K562 (cell line): Measurements from ENCODE around the gene ST6GALNAC5. TPM values are rescaled to one million over a fixed set of nuclear protein-coding genes. Genes with fewer than 3 reads are reported as not detected.

Experiments used
- ATAC-seq: fragments of 200-7000 bp; cut with Tn5 transposase; 3 replicates; pipeline ENCODE4 v1.9.1; 2020; ENCODE audit warnings: moderate library complexity
- BruUV-seq: library from RNA; stranded (reverse); fragments of 400-500 nt; replicated peaks from 2 replicates; lab custom pipeline; 2021; lab: Mats Ljungman, UMichigan
- CTCF ChIA-PET: fragments of 300-600 bp; formaldehyde crosslinking; extraction: SDS; loops from one replicate; lab custom pipeline; 2021; ENCODE audit warnings: low intra/inter-chr PET ratio; lab: Yijun Ruan, JAX
- POLR2A ChIA-PET: fragments of 300-600, 350-650 bp; sonication (Branson Sonifier 250); formaldehyde crosslinking; extraction: SDS; loops from one replicate; lab custom pipeline; 2021; ENCODE audit warnings: antibody characterized with exemption, inconsistent platforms; lab: Yijun Ruan, JAX
- DNase-seq, 4 experiments: peaks; one replicate each; pipeline versions ENCODE4 v3.0.0 to v3.0.0-alpha.2; 2011 to 2018; ENCODE audit warnings: low spot score in 3 of 4, mixed read lengths in 3 of 4; ENCODE audit errors: extremely low read depth in 1 of 4
- FAIRE-seq: peaks from 2 replicates; lab custom pipeline; 2011; peaks lifted over from hg19 to GRCh38; lab: Jason Lieb, UNC
- H2AFZ ChIP-seq: 2 replicates; pipeline ENCODE4 v1.6.0; 2011; ENCODE audit warnings: low read depth, low read length, control low read depth, inconsistent platforms
- H3K27ac ChIP-seq: fragments of 200-600 bp; 3 replicates; pipeline ENCODE4 v1.8.0; 2011; ENCODE audit warnings: low read depth, mild to moderate bottlenecking, control low read depth, inconsistent platforms, low read length, moderate library complexity, mixed read lengths; ENCODE audit errors: extremely low read depth
- H3K27me3 ChIP-seq, 2 experiments: fragments of 300-600 bp in 1 of 2; 2 replicates in 1 of 2; 3 replicates in 1 of 2; pipeline versions ENCODE4 v1.6.0 to v1.8.0; 2011; ENCODE audit warnings: inconsistent platforms in 2 of 2, low read length in 2 of 2, mild to moderate bottlenecking in 1 of 2, mixed read lengths in 1 of 2, moderate library complexity in 1 of 2; ENCODE audit not compliant: control insufficient read depth in 2 of 2, insufficient read depth in 2 of 2
- H3K36me3 ChIP-seq: fragments of 300-600 bp; 3 replicates; pipeline ENCODE4 v1.8.0; 2011; ENCODE audit warnings: mild to moderate bottlenecking, low read length, inconsistent platforms; ENCODE audit not compliant: control insufficient read depth, insufficient read depth
- H3K4me1 ChIP-seq, 2 experiments: fragments of 200-600 bp in 1 of 2; replicated peaks in 1 of 2; 2 replicates in 1 of 2; 3 replicates in 1 of 2; pipeline versions ENCODE4 v1.5.1 to v1.8.0; 2011; ENCODE audit warnings: inconsistent platforms in 2 of 2, low read length in 2 of 2, mild to moderate bottlenecking in 1 of 2, mixed read lengths in 1 of 2, moderate library complexity in 1 of 2; ENCODE audit not compliant: control insufficient read depth in 2 of 2, insufficient read depth in 2 of 2
- H3K4me2 ChIP-seq: 2 replicates; pipeline ENCODE4 v1.6.1; 2011; ENCODE audit warnings: low read length, control low read depth, inconsistent platforms, mixed read lengths; ENCODE audit not compliant: insufficient read depth
- H3K4me3 ChIP-seq: fragments of 200-600 bp; sonication (generic), shearing (Covaris generic); 2 replicates; pipeline ENCODE4 v1.5.1; 2016; ENCODE audit warnings: control low read depth, inconsistent platforms
- H3K79me2 ChIP-seq: fragments of 200-600 bp; 3 replicates; pipeline ENCODE4 v1.8.0; 2011; ENCODE audit warnings: low read length, inconsistent platforms; ENCODE audit not compliant: control insufficient read depth, insufficient read depth
- H3K9ac ChIP-seq, 2 experiments: 2 replicates each; pipeline versions ENCODE4 v1.6.0 to v1.6.1; 2011; ENCODE audit warnings: low read depth in 2 of 2, low read length in 2 of 2, control low read depth in 1 of 2, inconsistent platforms in 1 of 2, mild to moderate bottlenecking in 1 of 2, mixed read lengths in 1 of 2; ENCODE audit not compliant: insufficient read depth in 1 of 2
- H3K9me1 ChIP-seq: one replicate; pipeline ENCODE4 v1.6.0; 2011; ENCODE audit warnings: inconsistent platforms, mild to moderate bottlenecking, low read length, moderate library complexity; ENCODE audit not compliant: control insufficient read depth, insufficient read depth
- H3K9me3 ChIP-seq: replicated peaks from 2 replicates; pipeline ENCODE4 v1.5.1; 2011; ENCODE audit warnings: low read depth, low read length, inconsistent platforms; ENCODE audit not compliant: control insufficient read depth, insufficient read depth
- H4K20me1 ChIP-seq: replicated peaks from 2 replicates; pipeline ENCODE4 v1.6.1; 2011; ENCODE audit warnings: low read length, inconsistent platforms, mixed read lengths; ENCODE audit not compliant: control insufficient read depth, insufficient read depth
- ATF4 ChIP-seq: fragments of 450-650 bp; formaldehyde crosslinking; IDR thresholded peaks from 2 replicates; pipeline ENCODE4 v1.4.0; 2022; ENCODE audit warnings: mild to moderate bottlenecking, moderate library complexity
- DNMT1 ChIP-seq: fragments of 450-650 bp; IDR thresholded peaks from 2 replicates; pipeline ENCODE4 v1.6.1; 2016; ENCODE audit warnings: antibody characterized with exemption, mild to moderate bottlenecking
- EGR1 ChIP-seq: fragments of 450-650 bp; conservative IDR thresholded peaks from 2 replicates; pipeline ENCODE4 v1.6.1; 2017; ENCODE audit warnings: mild to moderate bottlenecking
- MTA1 ChIP-seq: fragments of 450-650 bp; IDR thresholded peaks from 2 replicates; pipeline ENCODE4 v1.6.1; 2017; ENCODE audit warnings: borderline replicate concordance
- PCBP2 ChIP-seq: fragments of 200-400 bp; formaldehyde crosslinking; IDR thresholded peaks from 2 replicates; pipeline ENCODE4 v1.6.1; 2018; ENCODE audit warnings: low read length, low read depth, mild to moderate bottlenecking, moderate library complexity; ENCODE audit not compliant: poor library complexity, severe bottlenecking
- TFAM ChIP-seq: fragments of 250-450 bp; sonication (Bioruptor Pico); conservative IDR thresholded peaks from 2 replicates; pipeline ENCODE4 v1.5.0; 2021; ENCODE audit warnings: mild to moderate bottlenecking, moderate library complexity
- TOE1 ChIP-seq, 2 experiments: fragments of 450-650 bp in 1 of 2; sonication (generic) in 1 of 2; formaldehyde crosslinking in 1 of 2; IDR thresholded peaks; 2 replicates each; pipeline versions ENCODE4 v1.7.1 to v1.8.0; 2016 to 2022; ENCODE audit warnings: borderline replicate concordance in 2 of 2, mild to moderate bottlenecking in 2 of 2, antibody characterized with exemption in 1 of 2, inconsistent platforms in 1 of 2, low read depth in 1 of 2, missing genetic modification reagents in 1 of 2, moderate library complexity in 1 of 2
- TRIM28 ChIP-seq: fragments of 450-650 bp; IDR thresholded peaks from 2 replicates; pipeline ENCODE4 v1.6.1; 2017
- ZBTB34 ChIP-seq: fragments of 250-450 bp; sonication (Bioruptor Pico); IDR thresholded peaks from 2 replicates; pipeline ENCODE4 v1.8.0; 2021; ENCODE audit warnings: mild to moderate bottlenecking, moderate library complexity
- ZNF217 ChIP-seq: sonication (generic); formaldehyde crosslinking; IDR thresholded peaks from 2 replicates; pipeline ENCODE4 v1.8.0; 2022; ENCODE audit warnings: mild to moderate bottlenecking, missing genetic modification reagents
- ZNF224 ChIP-seq: sonication (generic); formaldehyde crosslinking; IDR thresholded peaks from 2 replicates; pipeline ENCODE4 v1.8.0; 2022; ENCODE audit warnings: mild to moderate bottlenecking, missing genetic modification reagents
- WGBS: fragments of 100-300 bp; shearing (Covaris generic); methylation state at CpG from one replicate; pipeline ENCODE4 v1.1.6; 2016; ENCODE audit warnings: low coverage, mixed read lengths; ENCODE audit not compliant: insufficient coverage; ENCODE audit errors: missing lambda C conversion rate; 5-methylcytosine and 5-hydroxymethylcytosine counted together
- in situ Hi-C: fragments of 300-500 bp; cut with MboI; formaldehyde crosslinking; loops from 4 replicates; pipeline ENCODE4 v1.15.0; 2018; ENCODE audit warnings: inconsistent platforms, mixed read lengths
- intact Hi-C: fragments of 100-400 bp; cut with micrococcal nuclease; formaldehyde crosslinking; loops from 2 replicates; pipeline ENCODE4 v1.14.2; 2022
- polyA plus RNA-seq, 8 experiments: library from polyadenylated mRNA; depleted of rRNA in 4 of 8; stranded (reverse) in 5 of 8; unstranded in 3 of 8; fragments of >200 nt; fragmentation: Nextera tagmentation in 2 of 8; fragmentation: Illumina TruSeq in 1 of 8; extraction: Ambion mirVana in 2 of 8; extraction: Trizol in 1 of 8; gene quantifications; 2 replicates each; pipeline versions ENCODE4 v1.2.1 to v1.2.3, GENCODE V29; 2011 to 2014; ENCODE audit warnings: inconsistent platforms in 1 of 8, missing spikeins in 1 of 8
- total RNA-seq, 7 experiments: library from RNA; depleted of rRNA in 6 of 7; stranded (reverse); fragments of >200 nt in 6 of 7; fragmentation: Illumina TruSeq in 2 of 7; extraction: Trizol in 2 of 7; gene quantifications; 2 replicates each; pipeline versions ENCODE4 v1.2.1 to v1.2.3, GENCODE V29; 2011 to 2021; ENCODE audit warnings: low replicate concordance in 1 of 7

Gene ST6GALNAC5
- total and polyA plus RNA-seq, 9 of the 15 experiments (the other 6 are each of a cell fraction or from before 2014, with no cell fraction given), result 0.04 to 0.14 TPM; not detected in 7

GRCh38 chr1:77081834-77082233 lies 214.6 kb downstream of the ST6GALNAC5 start:
- in situ Hi-C loops, result no loop called here
- BruUV-seq, result no TSS peak
- ATAC-seq, result no peak
- no peak for DNase-seq
- H3K9ac ChIP-seq, result no peak overlapping the region
- H4K20me1 ChIP-seq, result no peaks in the 10 kb centered on the region
- H3K9me1 ChIP-seq, result no peaks in the 10 kb centered on the region
- intact Hi-C loops, result no loop called here
- H3K4me1 ChIP-seq, result no peaks in the 10 kb centered on the region
- H3K9me3 ChIP-seq, result no peaks in the 10 kb centered on the region
- no peak overlapping the region for H3K4me2 ChIP-seq
- H3K79me2 ChIP-seq, result no peaks in the 10 kb centered on the region
- no peak for FAIRE-seq
- ChIA-PET POLR2A (no interaction called here), CTCF (no interaction called here)
- H3K27ac ChIP-seq, result no peak overlapping the region
- no peak overlapping the region for H3K4me3 ChIP-seq
- no peak overlapping the region for H2AFZ ChIP-seq
- 4% methylated on average over 4 of the region's 4 CpGs for WGBS
- TF ChIP-seq ZNF217 (no peak), PCBP2 (no peak), MTA1 (no peak), ATF4 (CRISPR knock-in tag) (no peak), EGR1 (no peak), TRIM28 (no peak), TOE1 (IDR thresholded peaks at IDR 0.05; ENCODE audit: borderline replicate concordance) (no peak), TOE1 (CRISPR knock-in tag; IDR thresholded peaks at IDR 0.05; ENCODE audit: borderline replicate concordance, low read depth) (no peak), DNMT1 (no peak), TFAM (CRISPR knock-in tag) (no peak), ZNF224 (CRISPR knock-in tag) (no peak), ZBTB34 (no peak)
- TF ChIP-seq, all 486 proteins: peak for 0
- no peaks in the 10 kb centered on the region for H3K36me3 ChIP-seq
- no peaks in the 10 kb centered on the region for H3K27me3 ChIP-seq
